ENCODE measurements around the gene OR5M11.
"Not testable (repeated sequence)": the region's sequence is repeated elsewhere in the genome, so short reads cannot be mapped to it uniquely, and the experiment has no call there.

Gene OR5M11

GRCh38 chr11:56543157-56543556, at the start of gene OR5M11:
TSS of gene OR5M11 (minus strand) at chr11:56543257. CDS start at chr11:56543257, 0 bp downstream.
- no peak for DNase-seq

DNA sequence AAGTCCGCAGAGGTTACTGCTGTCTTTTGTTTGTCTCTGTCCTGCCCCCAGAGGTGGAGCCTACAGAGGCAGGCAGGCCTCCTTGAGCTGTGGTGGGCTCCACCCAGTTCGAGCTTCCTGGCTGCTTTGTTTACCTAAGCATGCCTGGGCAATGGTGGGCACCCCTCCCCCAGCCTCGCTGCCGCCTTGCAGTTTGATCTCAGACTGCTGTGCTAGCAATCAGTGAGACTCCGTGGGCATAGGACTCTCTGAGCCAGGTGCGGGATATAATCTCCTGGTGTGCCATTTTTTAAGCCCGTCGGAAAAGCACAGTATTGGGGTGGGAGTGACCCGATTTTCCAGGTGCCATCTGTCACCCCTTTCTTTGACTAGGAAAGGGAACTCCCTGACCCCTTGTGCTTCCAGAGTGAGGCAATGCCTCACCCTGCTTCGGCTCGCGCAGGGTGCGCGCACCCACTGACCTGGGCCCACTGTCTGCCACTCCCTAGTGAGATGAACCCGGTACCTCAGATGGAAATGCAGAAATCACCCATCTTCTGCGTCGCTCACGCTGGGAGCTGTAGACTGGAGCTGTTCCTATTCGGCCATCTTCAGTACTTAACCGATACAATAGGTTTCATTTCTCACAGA, 49.1 kb upstream of the OR5M11 start:
- DNase-seq: not testable (repeated sequence)

GRCh38 chr11:56577621-56578020, 34.6 kb upstream of the OR5M11 start, which contains the start of gene OR5M10:
TSS of gene OR5M10 (minus strand) at chr11:56577721. CDS start at chr11:56577721, 0 bp downstream.
- no peak for DNase-seq

GRCh38 chr11:56558574-56558973, 15.5 kb upstream of the OR5M11 start:
- DNase-seq: no peak

GRCh38 chr11:56554691-56555090, 11.6 kb upstream of the OR5M11 start:
- DNase-seq: not testable (repeated sequence)

DNA sequence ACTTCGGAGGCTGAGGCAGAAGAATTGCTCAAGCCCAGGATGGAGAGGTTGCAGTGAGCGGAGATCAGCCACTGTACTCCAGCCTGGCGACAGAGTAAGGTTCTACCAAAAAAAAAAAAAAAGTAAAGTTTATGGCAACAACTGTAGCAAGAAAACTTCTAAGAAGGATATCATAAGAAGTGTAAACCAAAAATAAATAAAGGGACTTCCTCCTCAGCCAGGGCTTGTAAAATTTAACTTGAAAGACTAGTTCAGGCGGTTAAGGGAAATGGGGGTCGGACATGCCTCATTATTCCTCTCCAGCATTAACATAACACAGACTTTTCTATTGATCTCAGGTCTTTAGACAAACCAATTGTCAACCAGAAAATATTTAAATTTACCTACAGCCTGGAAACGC, 2.5 kb upstream of the OR5M11 start:
- no peak for DNase-seq

DNA sequence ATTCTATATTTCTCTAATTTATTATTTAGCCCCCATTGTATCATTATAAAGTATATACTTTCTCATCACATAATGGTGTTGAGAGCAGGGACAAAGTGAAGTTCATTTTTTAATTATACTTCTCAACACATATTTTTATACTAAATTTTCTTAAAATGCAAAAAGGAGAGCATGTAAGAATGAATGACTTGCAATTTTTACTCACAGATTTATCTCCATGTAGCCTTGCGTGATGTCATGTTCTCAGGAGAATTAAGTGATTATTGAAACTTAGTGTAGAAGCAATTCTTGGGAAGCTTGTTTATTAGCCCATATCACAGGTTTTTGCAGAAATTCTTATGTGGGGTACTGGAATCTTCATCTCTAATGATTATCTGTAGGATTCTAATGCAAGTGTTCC, 682 bp upstream of the OR5M11 start:
- DNase-seq: no peak

GRCh38 chr11:56533054-56533740, 9.9 kb downstream of the OR5M11 start:
- no peak for DNase-seq

DNA sequence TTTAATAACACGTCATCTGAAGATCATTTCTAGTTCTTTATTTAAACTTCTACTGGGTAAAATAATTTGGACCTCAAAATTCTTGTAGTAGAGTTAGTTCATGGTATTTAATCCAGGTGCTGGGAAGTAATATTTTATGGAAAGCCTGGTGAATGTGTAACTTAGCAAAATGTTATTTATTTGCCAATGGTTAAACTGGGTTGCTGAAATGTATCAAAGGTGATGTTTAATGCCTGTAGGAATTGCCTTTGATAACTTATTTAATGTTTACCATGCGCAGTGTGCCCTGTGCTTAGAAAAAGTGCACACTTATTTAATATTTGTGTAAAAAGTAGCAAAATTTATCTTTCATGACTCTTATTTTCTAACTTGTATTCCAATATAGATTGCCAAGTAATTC, 11.2 kb downstream of the OR5M11 start:
- DNase-seq: no peak

DNA sequence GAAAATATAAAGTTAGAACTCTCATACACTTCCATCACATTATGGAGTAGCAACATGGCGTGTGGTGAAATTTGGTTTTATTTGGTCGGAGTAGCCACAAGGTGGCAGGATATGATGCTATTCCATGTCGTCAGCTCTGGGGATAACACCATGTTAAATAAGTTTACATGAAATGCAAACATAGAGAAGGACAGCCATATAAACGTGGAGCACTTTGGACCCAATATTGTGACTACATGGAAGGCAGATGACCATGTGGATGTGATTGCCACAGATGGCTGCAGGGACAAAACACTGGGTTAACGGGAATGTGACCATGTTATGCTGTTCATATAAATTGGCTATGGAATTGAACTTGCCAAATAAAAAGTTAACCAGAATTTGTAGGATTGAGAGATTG, 21.0 kb downstream of the OR5M11 start:
- no peak for DNase-seq

DNA sequence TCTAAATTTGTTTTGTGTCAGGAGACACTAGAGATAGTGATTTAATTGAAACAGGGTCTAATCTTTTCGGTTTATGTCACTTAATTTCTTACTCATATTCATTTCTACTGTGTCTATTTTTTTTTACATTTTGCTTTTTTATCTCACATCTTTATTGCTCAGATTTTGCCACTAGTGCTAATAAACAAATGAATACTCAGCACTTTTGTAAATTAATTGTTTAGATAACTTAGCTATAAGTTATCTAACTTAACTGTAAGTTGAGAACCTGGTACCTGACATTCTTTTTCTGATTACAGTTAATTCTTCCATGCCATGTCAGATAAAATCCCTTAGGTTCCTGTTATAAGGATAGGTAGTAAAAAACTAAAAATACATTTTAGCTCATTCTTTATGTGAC, 29.8 kb downstream of the OR5M11 start:
- DNase-seq: no peak

- DNase-seq: no peak
Observed at GRCh38 chr11:56509439-56509838, 33.6 kb downstream of the OR5M11 start.

DNA sequence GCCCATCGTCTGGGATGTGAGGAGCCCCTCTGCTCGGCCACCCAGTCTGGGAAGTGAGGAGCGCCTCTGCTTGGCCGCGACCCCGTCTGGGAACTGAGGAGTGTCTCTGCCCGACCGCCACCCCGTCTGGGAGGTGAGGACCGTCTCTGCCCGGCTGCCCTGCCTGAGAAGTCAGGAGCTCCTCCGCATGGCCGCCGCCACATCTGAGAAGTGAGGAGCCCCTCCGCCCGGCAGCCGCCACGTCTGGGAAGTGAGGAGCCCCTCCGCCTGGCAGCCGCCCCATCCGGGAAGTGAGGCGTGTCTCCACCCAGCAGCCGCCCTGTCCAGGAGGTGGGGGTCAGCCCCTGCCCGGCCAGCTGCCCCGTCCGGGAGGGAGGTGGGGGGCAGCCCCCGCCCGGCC, 46.0 kb downstream of the OR5M11 start:
- DNase-seq: no peak

DNA sequence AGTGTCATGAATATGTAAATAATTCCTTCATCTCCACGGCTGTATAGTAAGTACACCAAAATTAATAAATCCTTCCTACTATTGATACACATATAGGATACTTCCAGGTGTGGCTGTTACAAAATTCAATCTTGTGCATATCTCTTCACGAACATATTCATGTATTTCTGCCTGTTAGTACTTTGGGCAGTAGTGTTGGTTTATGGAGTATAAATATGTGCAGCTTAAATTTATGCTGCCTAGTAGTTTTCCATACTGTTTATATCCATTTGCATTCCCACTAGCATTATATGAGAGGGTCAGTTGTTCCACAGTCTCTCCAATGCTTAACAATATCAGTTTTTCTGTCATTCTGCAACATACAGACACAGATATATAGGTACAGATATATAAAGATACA, 47.9 kb downstream of the OR5M11 start:
- no peak for DNase-seq

Measured in NCI-H2081 (cell line).